Measurements from ENCODE around the gene PRMT5.
A peak's percentile ranks its signal among the peaks of the same experiment; 100 is the strongest.

PRMT5 gene

GRCh38 chr14:22875003-22875747 lies 54.0 kb downstream of the PRMT5 start:
- DNase-seq (ENCODE audit: low read depth), result no peak

- DNase-seq (ENCODE audit: low read depth), result no peak
Measured at GRCh38 chr14:22872833-22873520, 56.2 kb downstream of the PRMT5 start.

DNA sequence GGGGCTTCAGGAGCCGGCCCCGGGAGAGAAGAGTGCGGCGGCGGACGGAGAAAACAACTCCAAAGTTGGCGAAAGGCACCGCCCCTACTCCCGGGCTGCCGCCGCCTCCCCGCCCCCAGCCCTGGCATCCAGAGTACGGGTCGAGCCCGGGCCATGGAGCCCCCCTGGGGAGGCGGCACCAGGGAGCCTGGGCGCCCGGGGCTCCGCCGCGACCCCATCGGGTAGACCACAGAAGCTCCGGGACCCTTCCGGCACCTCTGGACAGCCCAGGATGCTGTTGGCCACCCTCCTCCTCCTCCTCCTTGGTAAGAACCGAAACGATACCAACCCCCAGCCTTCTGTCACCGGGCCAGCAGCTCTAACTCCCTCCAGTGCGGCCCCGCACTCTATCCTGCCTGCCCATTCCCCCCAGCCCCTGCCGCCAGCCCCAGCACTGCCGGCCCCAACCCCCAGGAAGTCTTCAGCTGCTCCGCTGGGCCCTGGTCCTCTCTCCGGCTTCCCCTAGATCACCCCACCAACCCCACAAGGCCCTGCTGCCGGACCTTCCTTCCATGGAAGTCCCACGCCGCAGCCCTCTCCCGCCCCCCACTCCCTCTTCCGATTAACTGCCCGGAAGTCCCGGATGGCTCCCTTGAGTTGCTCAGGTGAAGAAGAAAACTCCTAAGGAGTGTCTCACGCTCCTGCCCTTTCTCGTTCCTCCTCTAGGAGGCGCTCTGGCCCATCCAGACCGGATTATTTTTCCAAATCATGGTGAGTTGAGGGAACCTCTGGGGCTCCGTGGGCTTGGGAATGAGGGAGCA lies 56.9 kb downstream of the PRMT5 start:
- DNase-seq (ENCODE audit: low read depth), result peak; percentile 43

DNA sequence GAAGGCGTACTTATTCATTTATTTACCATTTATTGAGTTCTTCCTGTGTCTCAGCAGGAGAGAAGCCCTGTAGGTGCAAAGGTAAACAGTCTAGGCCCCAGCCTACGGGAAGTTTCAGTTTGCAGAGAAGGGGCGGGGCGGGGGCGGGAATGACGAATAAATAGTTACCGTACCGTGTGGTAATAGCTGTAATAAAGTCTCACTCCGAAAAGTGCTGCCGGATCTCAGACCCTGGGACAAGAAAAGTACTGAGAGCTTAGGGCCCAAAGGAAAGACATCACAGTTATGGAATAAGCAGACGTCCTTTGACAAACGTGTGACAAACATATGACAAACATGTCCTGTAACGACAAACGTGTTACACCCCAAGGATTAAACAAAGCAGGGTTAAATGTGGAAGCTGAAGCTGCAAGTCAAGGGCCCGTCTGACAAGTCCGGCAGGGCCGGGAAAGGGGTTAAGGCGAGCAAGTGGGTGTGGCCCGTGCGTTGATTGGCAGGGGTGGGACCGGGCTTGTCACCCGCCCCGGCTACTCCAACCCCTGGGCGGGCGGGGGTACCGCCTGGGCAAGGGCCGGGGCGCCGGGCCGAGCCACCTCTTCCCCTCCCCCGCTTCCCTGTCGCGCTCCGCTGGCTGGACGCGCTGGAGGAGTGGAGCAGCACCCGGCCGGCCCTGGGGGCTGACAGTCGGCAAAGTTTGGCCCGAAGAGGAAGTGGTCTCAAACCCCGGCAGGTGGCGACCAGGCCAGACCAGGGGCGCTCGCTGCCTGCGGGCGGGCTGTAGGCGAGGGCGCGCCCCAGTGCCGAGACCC lies 57.7 kb downstream of the PRMT5 start, which contains the start of gene LRP10:
Gene LRP10, plus strand, starts transcription at position 517 of the 809 bp plus-strand sequence. CDS start 564 bp downstream, outside the sequence.
- DNase-seq (ENCODE audit: low read depth), result peak; percentile 66

DNA sequence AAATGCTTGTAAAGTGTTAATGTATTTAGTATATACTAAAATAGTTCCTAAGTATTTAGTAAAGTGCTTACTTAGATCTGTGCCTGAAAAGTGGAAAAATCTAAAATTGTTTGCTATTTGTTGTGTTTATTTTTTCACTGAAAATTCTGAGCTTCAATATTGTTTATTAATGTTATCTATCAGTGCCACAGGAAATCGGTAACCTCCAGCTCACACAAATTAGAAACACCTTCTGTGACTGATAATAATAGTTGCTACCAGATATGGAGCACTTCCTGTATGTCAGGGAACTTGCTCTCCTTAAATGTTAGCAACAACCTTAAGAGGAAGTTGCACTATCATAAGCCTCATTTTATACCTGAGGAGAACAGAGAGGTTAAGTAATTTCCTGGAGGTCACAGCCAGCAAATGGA lies 58.4 kb downstream of the PRMT5 start:
- DNase-seq (ENCODE audit: low read depth), result no peak
